Measurements from ENCODE around the gene WNT10A.

The WNT10A gene

DNA sequence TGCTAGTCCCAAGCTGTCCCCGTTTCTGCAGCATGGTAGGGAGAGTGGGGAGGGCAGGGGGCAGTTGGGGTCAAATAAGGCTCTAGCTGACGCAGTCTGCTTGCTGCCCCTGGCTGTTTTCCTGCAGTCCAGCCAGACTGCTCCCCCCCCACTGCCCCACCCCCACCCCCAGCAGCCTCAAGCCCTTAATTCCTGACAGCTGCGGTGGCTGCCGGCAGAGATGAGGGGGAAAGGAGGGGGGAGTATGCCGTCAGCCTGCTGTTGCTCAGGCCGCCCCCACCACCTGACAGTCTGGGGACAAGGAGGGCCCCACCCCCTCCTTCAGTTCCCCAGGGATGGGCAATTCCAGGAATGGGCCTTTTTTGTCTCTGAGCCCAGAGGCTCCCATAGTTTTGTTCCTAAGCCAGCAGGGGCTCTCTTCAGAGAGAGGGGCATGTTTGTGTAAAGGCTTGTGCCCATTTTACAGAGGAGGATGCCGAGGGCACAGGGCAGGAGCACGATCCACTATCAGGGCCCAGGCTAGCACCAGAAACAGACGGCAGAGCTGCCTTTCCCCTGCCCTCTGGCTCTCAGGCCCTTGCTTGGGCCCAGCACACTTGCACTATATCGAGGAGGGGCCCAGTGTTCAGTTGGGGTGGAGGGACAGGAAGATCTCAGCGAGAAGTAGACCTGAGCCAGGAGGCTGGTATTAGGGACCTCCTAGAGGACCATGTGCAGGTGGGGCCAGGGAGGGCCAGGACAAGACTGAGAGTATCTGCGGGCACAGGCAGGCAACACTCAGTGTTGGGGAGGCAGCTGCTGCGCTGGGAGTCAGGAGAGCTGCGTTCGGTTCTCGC is 1.5 kb upstream of the WNT10A start:
- DNase-seq, result no peak

DNA sequence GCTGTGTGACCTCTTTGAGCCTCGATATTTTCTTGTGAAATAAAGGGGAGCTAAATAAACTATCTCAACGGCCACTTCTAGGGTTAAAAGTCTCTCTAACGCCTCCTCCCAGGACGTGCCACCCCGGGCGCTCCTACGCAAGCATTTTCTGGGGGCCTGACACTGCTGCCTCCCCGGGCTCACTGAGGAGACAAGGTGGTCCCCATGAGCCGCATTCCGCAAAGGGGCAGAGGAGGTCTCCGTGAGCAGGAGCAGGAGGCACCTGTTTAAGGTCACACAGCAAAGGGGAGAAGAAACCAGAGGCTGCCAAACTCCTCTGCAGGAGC is 913 bp upstream of the WNT10A start:
- no peak for DNase-seq

GRCh38 chr2:218880859-218881594 is 375 bp downstream of the WNT10A start:
- DNase-seq, result no peak

GRCh38 chr2:218881744-218882460 is 1.2 kb downstream of the WNT10A start:
- DNase-seq, result no peak

DNA sequence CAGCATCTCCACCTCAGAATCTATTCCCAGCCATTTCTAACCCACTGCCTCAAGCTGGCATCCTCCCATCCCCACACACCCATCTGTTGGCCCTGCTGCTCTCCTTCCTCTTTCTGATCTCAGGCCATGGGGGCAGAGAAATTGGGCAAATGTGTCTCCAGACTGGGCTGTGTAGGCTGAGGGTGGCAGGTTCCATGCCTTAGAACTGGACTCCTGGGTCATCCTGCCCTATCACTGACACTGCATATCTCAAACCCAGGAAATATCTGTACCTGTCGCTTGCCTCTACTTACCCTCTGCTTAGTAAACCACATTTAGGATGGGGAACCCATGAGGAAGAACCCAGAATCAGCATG is 1.8 kb downstream of the WNT10A start:
- no peak for DNase-seq

GRCh38 chr2:218882866-218883366 is 2.3 kb downstream of the WNT10A start:
- DNase-seq, result no peak

DNA sequence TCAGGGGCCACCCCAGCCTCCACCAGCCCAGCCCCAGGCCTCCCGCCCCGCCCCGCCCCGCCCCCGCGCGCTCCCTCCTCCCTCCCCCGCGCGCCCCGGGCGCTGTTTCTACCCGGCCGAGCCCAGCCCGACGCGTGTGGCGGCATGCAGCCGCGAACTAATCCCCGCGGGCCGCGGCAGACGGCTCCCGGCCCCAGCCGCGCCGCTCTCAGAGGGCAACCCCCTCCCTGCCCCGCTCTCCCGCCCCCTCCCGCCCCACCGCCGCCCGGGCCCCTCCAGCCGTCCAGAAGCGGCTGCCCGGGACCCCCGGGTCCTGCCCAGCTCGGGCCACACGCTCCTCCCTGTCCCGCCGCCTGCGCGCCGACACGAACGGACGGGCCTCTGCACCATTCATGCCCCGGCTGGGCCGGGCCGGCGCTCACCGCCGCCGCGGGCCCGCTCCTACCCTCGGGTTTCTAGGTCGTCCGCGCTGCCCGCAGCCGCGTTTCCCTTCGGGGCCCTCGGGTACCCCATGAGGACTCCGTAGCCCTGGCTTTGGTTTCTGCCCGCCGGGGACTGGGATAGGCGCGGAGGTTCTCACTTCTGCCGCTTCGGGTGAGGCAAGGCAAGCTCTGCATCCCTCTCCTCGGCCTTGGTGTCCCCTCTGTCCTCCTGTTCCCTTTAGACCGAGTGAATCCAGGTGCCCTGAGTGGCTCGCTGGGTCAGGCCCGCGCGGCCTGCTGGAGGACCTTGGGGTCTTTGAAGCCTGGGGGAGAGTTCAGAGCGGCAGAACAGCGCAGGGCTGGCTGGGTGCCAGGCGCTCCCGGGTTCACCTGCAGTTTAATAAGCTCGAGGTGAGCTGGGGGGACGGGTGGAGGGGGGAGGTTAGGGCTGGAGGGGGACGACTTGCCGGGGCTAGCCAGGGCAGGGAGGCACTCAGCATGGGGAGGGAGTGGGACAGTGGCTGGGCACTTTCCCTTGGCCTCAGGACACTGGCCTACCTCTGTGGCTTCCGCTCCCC is 3.1 kb downstream of the WNT10A start:
- DNase-seq, result no peak

- no peak for DNase-seq
These were observed 3.9 kb downstream of the WNT10A start for GRCh38 chr2:218884519-218884918.

DNA sequence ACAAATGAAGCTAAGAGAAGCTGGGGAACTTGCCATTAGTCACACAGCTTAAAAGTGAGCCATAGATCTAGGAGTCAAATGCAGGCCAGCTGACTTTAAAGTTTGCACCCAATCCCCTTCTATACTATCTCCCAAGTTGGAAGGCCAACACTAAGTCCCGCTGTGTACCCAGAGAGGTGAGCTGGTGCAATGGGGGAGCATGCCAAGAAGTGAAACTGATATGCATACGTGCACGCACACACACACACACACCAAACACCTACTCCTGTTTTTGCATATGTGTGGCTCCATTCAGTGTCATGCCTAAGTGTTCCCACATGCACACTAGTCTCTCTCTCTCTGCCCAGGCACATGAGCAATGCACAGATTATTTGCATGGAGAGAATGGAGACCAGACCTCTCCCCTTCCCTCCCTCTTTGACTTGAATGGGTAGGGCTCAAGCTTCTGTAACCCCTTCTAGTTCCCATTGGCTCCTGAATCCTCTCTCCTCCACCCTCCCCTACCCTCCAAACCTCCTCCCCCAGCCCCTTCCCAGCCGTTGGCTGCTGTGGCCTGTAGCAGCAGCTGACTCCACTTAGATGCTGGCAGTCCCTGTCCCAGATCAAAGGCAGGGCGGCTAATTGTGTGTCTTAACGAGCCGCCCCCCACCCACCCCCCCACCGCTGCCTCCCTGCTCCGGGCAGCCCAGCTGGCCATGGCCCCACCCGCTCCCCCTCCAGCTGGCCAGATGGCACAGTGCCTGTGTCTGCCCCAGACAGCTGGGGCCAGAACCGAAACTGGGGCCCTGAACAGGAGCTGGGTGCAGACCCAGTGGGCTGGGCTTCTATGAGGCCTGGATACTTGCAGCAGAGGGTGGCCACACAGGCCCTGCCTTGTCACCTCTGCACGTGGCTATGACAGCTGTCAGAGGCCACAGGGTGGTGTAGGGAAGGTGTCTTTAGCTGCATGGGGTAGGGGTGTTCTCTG is 5.6 kb downstream of the WNT10A start:
- DNase-seq, result no peak

GRCh38 chr2:218887079-218887478 is 6.4 kb downstream of the WNT10A start:
- no peak for DNase-seq

DNA sequence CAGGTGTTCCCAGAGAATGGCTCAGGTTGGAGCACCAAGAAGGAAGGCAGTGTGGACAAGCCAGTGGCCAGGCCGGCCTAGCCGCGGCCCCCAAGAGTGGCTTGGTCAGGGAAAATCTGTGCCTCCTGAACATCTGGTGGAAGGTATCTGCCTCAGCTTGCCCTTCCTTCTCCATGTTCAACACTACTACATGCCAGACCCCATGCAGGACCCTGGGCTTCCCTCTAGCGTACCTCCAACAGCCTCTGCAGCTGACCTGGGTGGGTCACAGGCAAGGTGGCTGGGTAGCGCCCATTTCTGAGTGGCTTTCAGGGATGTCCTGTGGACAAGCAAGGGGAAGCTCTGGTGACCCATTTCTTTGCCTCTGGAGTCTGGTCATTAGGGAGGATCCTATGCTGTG is 7.7 kb downstream of the WNT10A start:
- no peak for DNase-seq

- no peak for DNase-seq
These were observed 9.3 kb downstream of the WNT10A start for GRCh38 chr2:218889937-218890336.

- no peak for DNase-seq
These were observed 9.7 kb downstream of the WNT10A start for GRCh38 chr2:218890369-218890768.

DNA sequence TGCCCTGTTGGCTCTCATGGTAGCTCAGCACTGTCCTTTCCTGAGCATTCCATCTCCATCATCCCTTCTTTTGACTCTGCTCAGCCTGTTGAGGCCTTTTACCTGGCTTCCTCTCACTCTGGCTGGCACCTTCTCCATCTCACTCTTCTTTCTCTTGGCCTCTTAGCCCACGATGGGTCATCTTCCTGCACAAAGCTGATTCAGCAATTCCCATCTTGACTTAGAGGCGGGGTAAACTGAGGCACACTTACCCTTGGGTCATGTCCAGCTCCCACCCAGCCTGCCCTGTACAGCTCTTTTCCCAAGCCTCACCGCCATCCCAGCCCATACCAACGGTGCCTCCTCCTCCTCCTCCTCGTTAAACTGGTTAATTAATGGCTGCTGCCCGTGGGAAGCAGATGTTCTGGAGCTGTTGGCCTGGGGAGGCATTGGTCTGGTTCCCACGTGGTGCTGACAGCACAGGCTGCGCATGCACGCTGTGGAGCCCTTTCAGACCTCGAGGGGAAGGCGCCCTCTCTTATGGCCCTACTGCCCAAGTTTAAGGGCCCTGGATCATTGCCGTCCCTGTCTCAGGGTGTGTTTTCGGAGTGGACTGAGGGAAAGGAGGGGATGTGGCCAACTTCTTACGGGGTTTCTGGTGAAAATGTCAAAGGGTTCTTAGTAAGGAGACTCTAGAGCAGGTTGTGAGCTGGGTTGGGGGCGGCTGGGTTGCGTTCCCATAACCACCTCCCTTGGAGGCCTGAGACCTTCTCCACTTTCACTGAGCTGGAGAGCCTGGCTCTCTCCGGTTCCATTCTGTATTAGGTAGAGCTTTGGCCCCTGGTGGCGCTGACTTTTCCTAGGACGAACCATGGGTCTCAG is 10.9 kb downstream of the WNT10A start:
- no peak for DNase-seq

DNA sequence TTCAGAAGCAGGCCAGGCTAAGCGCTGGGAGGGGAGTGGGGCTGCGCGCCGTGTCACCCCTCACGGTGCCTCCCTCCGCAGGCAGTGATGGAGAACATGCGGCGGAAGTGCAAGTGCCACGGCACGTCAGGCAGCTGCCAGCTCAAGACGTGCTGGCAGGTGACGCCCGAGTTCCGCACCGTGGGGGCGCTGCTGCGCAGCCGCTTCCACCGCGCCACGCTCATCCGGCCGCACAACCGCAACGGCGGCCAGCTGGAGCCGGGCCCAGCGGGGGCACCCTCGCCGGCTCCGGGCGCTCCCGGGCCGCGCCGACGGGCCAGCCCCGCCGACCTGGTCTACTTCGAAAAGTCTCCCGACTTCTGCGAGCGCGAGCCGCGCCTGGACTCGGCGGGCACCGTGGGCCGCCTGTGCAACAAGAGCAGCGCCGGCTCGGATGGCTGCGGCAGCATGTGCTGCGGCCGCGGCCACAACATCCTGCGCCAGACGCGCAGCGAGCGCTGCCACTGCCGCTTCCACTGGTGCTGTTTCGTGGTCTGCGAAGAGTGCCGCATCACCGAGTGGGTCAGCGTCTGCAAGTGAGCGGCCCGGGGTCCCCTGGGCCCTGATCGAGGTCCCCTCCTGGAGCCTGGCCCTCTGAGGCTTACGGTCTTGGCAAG is 12.2 kb downstream of the WNT10A start:
- peak; percentile 83 for DNase-seq

DNA sequence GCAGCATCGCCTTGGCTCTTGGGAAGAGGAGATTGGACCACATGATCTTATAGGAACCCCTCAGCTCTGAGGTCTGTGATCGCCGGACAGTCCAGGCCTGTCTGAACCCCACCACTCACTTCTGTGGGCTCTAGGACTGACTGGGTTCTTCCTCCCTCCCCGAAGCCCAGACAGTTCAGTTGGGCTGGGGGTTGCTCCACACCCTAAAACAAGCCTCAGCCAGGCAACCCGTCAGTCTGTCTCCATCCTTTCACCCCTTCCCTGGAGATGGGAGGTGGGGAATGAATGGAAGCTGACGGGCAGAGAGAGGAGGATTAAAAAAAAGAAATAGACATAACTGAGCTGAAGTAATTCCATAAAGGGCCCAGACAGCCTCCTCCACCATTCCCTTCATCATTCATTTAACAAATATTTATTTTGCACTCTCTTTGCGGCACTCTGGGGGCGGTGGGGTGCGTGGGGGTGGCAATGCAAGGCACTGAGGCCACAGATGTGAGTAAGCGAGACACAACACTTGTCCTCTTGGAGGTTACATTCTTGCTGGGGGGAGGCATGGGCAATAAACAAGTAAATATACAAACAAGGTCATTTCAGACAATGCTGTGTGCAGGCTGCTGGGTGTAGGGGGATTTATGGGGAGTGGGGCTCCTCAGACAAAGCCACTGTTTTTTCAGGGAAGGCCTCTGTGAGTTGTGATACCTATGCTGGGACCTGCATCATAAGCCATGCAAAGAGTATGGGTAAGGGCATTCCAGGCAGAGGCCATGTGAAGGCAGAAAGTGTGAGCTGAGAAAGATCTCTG is 12.9 kb downstream of the WNT10A start:
- no peak for DNase-seq

GRCh38 chr2:218894151-218894879 is 13.7 kb downstream of the WNT10A start:
- no peak for DNase-seq

DNA sequence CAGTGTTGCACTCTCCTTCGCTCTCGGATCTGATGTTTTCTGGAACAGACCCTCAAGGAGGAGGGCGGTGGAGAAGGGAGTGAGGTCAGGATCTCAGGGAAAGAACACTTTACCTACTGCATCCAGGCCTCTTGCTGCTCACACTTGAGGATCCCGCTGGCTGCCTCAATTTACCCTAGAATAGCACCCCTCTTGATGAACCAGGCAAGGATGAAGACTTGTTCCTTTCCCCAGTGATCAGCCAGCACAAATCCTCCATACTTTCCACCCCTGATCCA is 14.2 kb downstream of the WNT10A start:
- DNase-seq, result no peak
